HepG2 (cell line): ENCODE results near the gene RAD9A. TPM values are rescaled to one million over a fixed set of nuclear protein-coding genes. Genes with fewer than 3 reads are reported as not detected.

Source experiments
- ATAC-seq: fragments of 200-7000 bp; cut with Tn5 transposase; 3 replicates; pipeline ENCODE4 v1.9.1; 2020; ENCODE audit warnings: mild to moderate bottlenecking, moderate library complexity
- BruUV-seq: library from RNA; stranded (reverse); fragments of 400-500 nt; replicated peaks from 2 replicates; lab custom pipeline; 2021; lab: Mats Ljungman, UMichigan
- CTCF ChIA-PET: fragments of 300-600 bp; formaldehyde crosslinking; extraction: SDS; loops from one replicate; lab custom pipeline; 2021; ENCODE audit warnings: low total read pairs, inconsistent platforms, low intra/inter-chr PET ratio; lab: Yijun Ruan, JAX
- POLR2A ChIA-PET: fragments of 350-600 bp; sonication (Branson Sonifier 250); formaldehyde crosslinking; loops from one replicate; lab custom pipeline; 2020; ENCODE audit warnings: antibody characterized with exemption, inconsistent platforms; lab: Yijun Ruan, JAX
- DNase-seq: peaks from one replicate; pipeline ENCODE4 v3.0.0-alpha.2; 2015; ENCODE audit warnings: low spot score
- FAIRE-seq: peaks from 3 replicates; lab custom pipeline; 2011; peaks lifted over from hg19 to GRCh38; lab: Jason Lieb, UNC
- H2AFZ ChIP-seq: one replicate; pipeline ENCODE4 v1.6.1; 2011; ENCODE audit warnings: low read length, inconsistent platforms
- H3K27ac ChIP-seq: fragments of 300-600 bp; 3 replicates; pipeline ENCODE4 v1.8.0; 2011; ENCODE audit warnings: mixed run types, mild to moderate bottlenecking, mixed read lengths, low read length, inconsistent platforms; ENCODE audit not compliant: insufficient read depth; ENCODE audit errors: extremely low read length
- H3K27me3 ChIP-seq, 2 experiments: fragments of 200-600 bp in 1 of 2; 2 replicates in 1 of 2; 3 replicates in 1 of 2; pipeline versions ENCODE4 v1.6.0 to v1.8.0; 2011; ENCODE audit warnings: low read length in 2 of 2, mild to moderate bottlenecking in 2 of 2, moderate library complexity in 2 of 2, inconsistent platforms in 1 of 2; ENCODE audit not compliant: insufficient read depth in 2 of 2, control insufficient read depth in 1 of 2
- H3K36me3 ChIP-seq, 2 experiments: fragments of 200-600 bp in 1 of 2; replicated peaks in 1 of 2; 2 replicates in 1 of 2; 3 replicates in 1 of 2; pipeline versions ENCODE4 v1.5.1 to v1.8.0; 2011; ENCODE audit warnings: low read length in 2 of 2, inconsistent platforms in 1 of 2; ENCODE audit not compliant: insufficient read depth in 2 of 2, control insufficient read depth in 1 of 2
- H3K4me1 ChIP-seq: 2 replicates; pipeline ENCODE4 v1.5.1; 2012; ENCODE audit warnings: low read length, inconsistent platforms; ENCODE audit not compliant: insufficient read depth
- H3K4me2 ChIP-seq: 2 replicates; pipeline ENCODE4 v1.6.0; 2011; ENCODE audit warnings: low read depth, low read length, inconsistent platforms
- H3K4me3 ChIP-seq, 3 experiments: fragments of 200-600 bp in 1 of 3; sonication (generic), shearing (Covaris generic) in 1 of 3; replicated peaks in 1 of 3; 2 replicates each; pipeline ENCODE4 v1.5.1; 2011 to 2016; ENCODE audit warnings: low read length in 3 of 3, inconsistent platforms in 2 of 3, low read depth in 2 of 3, mild to moderate bottlenecking in 2 of 3, control low read depth in 1 of 3, mixed read lengths in 1 of 3; ENCODE audit not compliant: insufficient read depth in 1 of 3
- H3K79me2 ChIP-seq: one replicate; pipeline ENCODE4 v1.6.1; 2011; ENCODE audit warnings: low read length, inconsistent platforms; ENCODE audit not compliant: insufficient read depth
- H3K9ac ChIP-seq: 2 replicates; pipeline ENCODE4 v1.6.0; 2011; ENCODE audit warnings: mild to moderate bottlenecking, low read depth, low read length, inconsistent platforms; ENCODE audit not compliant: insufficient read depth
- H3K9me3 ChIP-seq: 2 replicates; pipeline ENCODE4 v1.5.1; 2012; ENCODE audit warnings: mild to moderate bottlenecking, low read length
- H4K20me1 ChIP-seq: 2 replicates; pipeline ENCODE4 v1.6.0; 2011; ENCODE audit warnings: inconsistent platforms, mild to moderate bottlenecking, low read length, moderate library complexity; ENCODE audit not compliant: insufficient read depth
- ARHGAP35 ChIP-seq: sonication (generic); formaldehyde crosslinking; IDR thresholded peaks from 2 replicates; pipeline ENCODE4 v1.9.0; 2022; ENCODE audit warnings: mild to moderate bottlenecking, inconsistent platforms, moderate library complexity, missing genetic modification reagents, borderline replicate concordance
- CHCHD3 ChIP-seq: sonication (generic); formaldehyde crosslinking; IDR thresholded peaks from 2 replicates; pipeline ENCODE4 v1.8.0; 2022; ENCODE audit warnings: mild to moderate bottlenecking, missing genetic modification reagents, moderate library complexity
- FOXC1 ChIP-seq: sonication (generic); formaldehyde crosslinking; IDR thresholded peaks from 2 replicates; pipeline ENCODE4 v1.8.0; 2022; ENCODE audit warnings: mild to moderate bottlenecking, missing genetic modification reagents, borderline replicate concordance
- ISL2 ChIP-seq: sonication (generic); formaldehyde crosslinking; IDR thresholded peaks from 2 replicates; pipeline ENCODE4 v1.5.0; 2020; ENCODE audit warnings: missing genetic modification reagents
- ZFP36 ChIP-seq: fragments of 150-350 bp; IDR thresholded peaks from 2 replicates; pipeline ENCODE4 v1.6.1; 2018; ENCODE audit warnings: borderline replicate concordance, low read length, low read depth; ENCODE audit not compliant: partially characterized antibody
- ZNF44 ChIP-seq: sonication (generic); formaldehyde crosslinking; IDR thresholded peaks from 2 replicates; pipeline ENCODE4 v1.5.1; 2020; ENCODE audit warnings: mild to moderate bottlenecking, missing genetic modification reagents
- ZNF550 ChIP-seq: sonication (generic); formaldehyde crosslinking; IDR thresholded peaks from 2 replicates; pipeline ENCODE4 v1.4.0; 2020; ENCODE audit warnings: mild to moderate bottlenecking, missing genetic modification reagents, borderline replicate concordance
- ZNF678 ChIP-seq: sonication (generic); formaldehyde crosslinking; IDR thresholded peaks from 2 replicates; pipeline ENCODE4 v1.4.0; 2020; ENCODE audit warnings: mild to moderate bottlenecking, missing genetic modification reagents
- ZNF761 ChIP-seq: sonication (generic); formaldehyde crosslinking; conservative IDR thresholded peaks from 2 replicates; pipeline ENCODE4 v1.4.0; 2020; ENCODE audit warnings: mild to moderate bottlenecking, missing genetic modification reagents
- ZSCAN22 ChIP-seq: sonication (generic); formaldehyde crosslinking; IDR thresholded peaks from 2 replicates; pipeline ENCODE4 v1.4.0; 2020; ENCODE audit warnings: mild to moderate bottlenecking, missing genetic modification reagents
- WGBS: methylation state at CpG from one replicate; pipeline ENCODE4 v1.1.6; 2017; ENCODE audit warnings: low lambda C conversion rate; 5-methylcytosine and 5-hydroxymethylcytosine counted together
- in situ Hi-C: cut with HindIII; loops from 2 replicates; pipeline ENCODE4 v1.10.0; 2017; ENCODE audit warnings: low pct_unique_long_range_greater_than_20kb; ENCODE audit not compliant: extremely low pct_ligation_motif_present
- intact Hi-C: fragments of 100-400 bp; cut with micrococcal nuclease; formaldehyde crosslinking; loops from one replicate; pipeline ENCODE4 v1.10.0; 2022; ENCODE audit not compliant: unreplicated experiment
- polyA plus RNA-seq, 8 experiments: library from polyadenylated mRNA; depleted of rRNA in 3 of 8; stranded (reverse) in 7 of 8; unstranded in 1 of 8; fragments of >200 nt; fragmentation: Illumina TruSeq in 4 of 8; extraction: Trizol in 4 of 8; gene quantifications; 2 replicates each; pipeline versions ENCODE4 v1.2.1 to v1.2.3, GENCODE V29; 2011 to 2016; ENCODE audit warnings: low read depth in 4 of 8, missing spikeins in 1 of 8, mixed read lengths in 1 of 8; ENCODE audit not compliant: insufficient read depth in 1 of 8
- total RNA-seq, 5 experiments: library from RNA; depleted of rRNA; stranded (reverse); fragments of >200 nt; fragmentation: Illumina TruSeq; extraction: Trizol; gene quantifications; 2 replicates each; pipeline ENCODE4 v1.2.3, GENCODE V29; 2016; ENCODE audit warnings: low read depth in 1 of 5
- TF ChIP-seq, protein P1 (sequence below): sonication (generic); formaldehyde crosslinking; IDR thresholded peaks from 2 replicates; pipeline ENCODE4 v1.9.0; 2021; ENCODE audit warnings: missing genetic modification reagents, borderline replicate concordance
- TF ChIP-seq, protein P2 (sequence below): sonication (generic); formaldehyde crosslinking; conservative IDR thresholded peaks from 2 replicates; pipeline ENCODE4 v1.5.0; 2020; ENCODE audit warnings: missing genetic modification reagents
- TF ChIP-seq, protein P3 (sequence below): sonication (generic); formaldehyde crosslinking; IDR thresholded peaks from 2 replicates; pipeline ENCODE4 v1.8.1; 2022; ENCODE audit warnings: low read depth, mild to moderate bottlenecking, missing genetic modification reagents

RAD9A gene
- total and polyA plus RNA-seq, 2 of the 13 experiments (the other 11 are each of a cell fraction or from before 2014, with no cell fraction given) = 10.1 to 15.7 TPM

DNA sequence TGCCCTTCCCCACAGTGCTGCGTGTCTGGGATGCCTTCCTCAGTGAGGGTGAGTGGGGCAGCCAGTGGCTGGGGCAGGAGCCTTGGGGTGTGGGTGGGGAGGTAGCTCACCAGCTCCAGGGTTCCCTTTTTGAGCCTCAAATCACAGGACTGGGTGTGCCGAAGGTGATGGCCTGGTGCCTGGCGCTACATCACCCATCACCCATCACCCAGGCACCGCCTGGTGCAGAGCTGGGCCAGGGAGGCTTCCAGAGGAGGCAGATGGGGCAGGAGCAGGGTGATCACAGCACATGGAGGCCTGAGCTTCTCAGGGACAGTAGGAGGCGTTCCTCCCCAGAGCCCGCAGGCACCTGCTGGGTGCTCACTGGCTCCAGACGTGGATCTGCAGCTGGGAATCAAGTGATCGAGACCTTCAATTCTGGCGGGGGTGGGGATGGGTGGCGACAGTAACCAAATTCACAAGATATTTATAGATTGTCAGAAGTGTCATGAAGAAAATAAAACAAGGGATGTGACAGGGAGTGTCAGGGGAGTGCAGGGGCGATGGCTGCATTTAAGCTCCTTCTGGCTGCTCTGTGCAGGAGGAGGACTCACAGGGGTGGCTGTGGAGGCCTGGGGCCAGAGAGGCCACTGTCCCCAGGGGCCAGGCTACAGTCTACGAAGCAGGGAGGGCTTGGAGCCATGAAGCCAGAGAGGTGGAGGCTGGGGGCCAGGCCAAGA is 15.3 kb downstream of the RAD9A start (continued):
- TF ChIP-seq, protein P1, sequence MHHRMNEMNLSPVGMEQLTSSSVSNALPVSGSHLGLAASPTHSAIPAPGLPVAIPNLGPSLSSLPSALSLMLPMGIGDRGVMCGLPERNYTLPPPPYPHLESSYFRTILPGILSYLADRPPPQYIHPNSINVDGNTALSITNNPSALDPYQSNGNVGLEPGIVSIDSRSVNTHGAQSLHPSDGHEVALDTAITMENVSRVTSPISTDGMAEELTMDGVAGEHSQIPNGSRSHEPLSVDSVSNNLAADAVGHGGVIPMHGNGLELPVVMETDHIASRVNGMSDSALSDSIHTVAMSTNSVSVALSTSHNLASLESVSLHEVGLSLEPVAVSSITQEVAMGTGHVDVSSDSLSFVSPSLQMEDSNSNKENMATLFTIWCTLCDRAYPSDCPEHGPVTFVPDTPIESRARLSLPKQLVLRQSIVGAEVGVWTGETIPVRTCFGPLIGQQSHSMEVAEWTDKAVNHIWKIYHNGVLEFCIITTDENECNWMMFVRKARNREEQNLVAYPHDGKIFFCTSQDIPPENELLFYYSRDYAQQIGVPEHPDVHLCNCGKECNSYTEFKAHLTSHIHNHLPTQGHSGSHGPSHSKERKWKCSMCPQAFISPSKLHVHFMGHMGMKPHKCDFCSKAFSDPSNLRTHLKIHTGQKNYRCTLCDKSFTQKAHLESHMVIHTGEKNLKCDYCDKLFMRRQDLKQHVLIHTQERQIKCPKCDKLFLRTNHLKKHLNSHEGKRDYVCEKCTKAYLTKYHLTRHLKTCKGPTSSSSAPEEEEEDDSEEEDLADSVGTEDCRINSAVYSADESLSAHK (CRISPR knock-in tag) = no peak
- no peak for TF ChIP-seq ZSCAN22
- TF ChIP-seq, all 625 proteins: peak for 9

DNA sequence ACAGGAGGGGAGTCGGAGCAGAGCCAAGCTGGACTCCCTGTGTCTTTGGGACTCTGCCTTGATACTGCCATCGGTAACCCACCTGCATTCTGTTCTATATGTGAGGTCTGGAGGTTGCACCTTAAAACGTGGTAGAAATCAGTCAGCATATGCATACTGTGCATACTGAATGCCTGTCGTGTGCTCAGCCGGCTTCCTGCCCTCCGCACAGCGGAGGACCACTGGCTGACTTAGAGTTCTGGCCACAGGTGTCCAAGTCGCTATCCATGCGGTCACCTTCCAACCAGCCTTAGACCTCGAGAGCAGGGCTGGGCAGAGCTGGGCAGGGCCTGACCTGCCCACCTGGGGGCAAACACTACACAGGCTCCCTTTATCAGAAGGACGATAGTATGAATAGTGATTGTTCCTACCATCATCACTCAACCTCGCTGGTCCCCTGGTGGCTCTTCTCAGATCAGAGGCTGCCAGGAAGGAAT is 15.9 kb downstream of the RAD9A start:
- BruUV-seq = no TSS peak
- 45% methylated on average over 4 of the region's 12 CpGs for WGBS
- Histone ChIP-seq H3K79me2 (no peaks in the 10 kb centered on the region), H3K4me2 (no peak overlapping the region), H3K36me3 (no peaks in the 10 kb centered on the region), H3K4me1 (peaks cover 72% of the 10 kb centered on the region), H4K20me1 (no peaks in the 10 kb centered on the region), H3K4me3 (no peak overlapping the region), H2AFZ (no peak overlapping the region), H3K27ac (no peak overlapping the region), H3K9me3 (no peaks in the 10 kb centered on the region), H3K9ac (no peak overlapping the region), H3K27me3 (peaks cover 2 to 26% of the 10 kb centered on the region in 2 experiments; a peak in 4 of 5 replicates)
- intact Hi-C loops = no loop called here
- ChIA-PET POLR2A (interaction anchor here (0.6 to 2.2 kb wide), 3 partner anchors 13 to 61 kb away, joined by 3 to 8 read pairs (median 6); no protein-coding TSS in a partner anchor), CTCF (no interaction called here)
- no peak for ATAC-seq
- in situ Hi-C loops = no loop called here
- no peak for DNase-seq
- FAIRE-seq = no peak
- TF ChIP-seq ARHGAP35 (no peak), ISL2 (CRISPR knock-in tag) (no peak), ZNF761 (no peak), ZNF678 (CRISPR knock-in tag) (no peak), CHCHD3 (CRISPR knock-in tag) (no peak), ZNF44 (CRISPR knock-in tag) (no peak), FOXC1 (CRISPR knock-in tag) (no peak), ZNF550 (CRISPR knock-in tag) (no peak), ZFP36 (no peak)
- TF ChIP-seq, protein P2, sequence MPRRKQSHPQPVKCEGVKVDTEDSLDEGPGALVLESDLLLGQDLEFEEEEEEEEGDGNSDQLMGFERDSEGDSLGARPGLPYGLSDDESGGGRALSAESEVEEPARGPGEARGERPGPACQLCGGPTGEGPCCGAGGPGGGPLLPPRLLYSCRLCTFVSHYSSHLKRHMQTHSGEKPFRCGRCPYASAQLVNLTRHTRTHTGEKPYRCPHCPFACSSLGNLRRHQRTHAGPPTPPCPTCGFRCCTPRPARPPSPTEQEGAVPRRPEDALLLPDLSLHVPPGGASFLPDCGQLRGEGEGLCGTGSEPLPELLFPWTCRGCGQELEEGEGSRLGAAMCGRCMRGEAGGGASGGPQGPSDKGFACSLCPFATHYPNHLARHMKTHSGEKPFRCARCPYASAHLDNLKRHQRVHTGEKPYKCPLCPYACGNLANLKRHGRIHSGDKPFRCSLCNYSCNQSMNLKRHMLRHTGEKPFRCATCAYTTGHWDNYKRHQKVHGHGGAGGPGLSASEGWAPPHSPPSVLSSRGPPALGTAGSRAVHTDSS = no peak
- TF ChIP-seq, protein P3, sequence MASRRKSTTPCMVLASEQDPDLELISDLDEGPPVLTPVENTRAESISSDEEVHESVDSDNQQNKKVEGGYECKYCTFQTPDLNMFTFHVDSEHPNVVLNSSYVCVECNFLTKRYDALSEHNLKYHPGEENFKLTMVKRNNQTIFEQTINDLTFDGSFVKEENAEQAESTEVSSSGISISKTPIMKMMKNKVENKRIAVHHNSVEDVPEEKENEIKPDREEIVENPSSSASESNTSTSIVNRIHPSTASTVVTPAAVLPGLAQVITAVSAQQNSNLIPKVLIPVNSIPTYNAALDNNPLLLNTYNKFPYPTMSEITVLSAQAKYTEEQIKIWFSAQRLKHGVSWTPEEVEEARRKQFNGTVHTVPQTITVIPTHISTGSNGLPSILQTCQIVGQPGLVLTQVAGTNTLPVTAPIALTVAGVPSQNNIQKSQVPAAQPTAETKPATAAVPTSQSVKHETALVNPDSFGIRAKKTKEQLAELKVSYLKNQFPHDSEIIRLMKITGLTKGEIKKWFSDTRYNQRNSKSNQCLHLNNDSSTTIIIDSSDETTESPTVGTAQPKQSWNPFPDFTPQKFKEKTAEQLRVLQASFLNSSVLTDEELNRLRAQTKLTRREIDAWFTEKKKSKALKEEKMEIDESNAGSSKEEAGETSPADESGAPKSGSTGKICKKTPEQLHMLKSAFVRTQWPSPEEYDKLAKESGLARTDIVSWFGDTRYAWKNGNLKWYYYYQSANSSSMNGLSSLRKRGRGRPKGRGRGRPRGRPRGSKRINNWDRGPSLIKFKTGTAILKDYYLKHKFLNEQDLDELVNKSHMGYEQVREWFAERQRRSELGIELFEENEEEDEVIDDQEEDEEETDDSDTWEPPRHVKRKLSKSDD (CRISPR knock-in tag) = no peak
